Hepatocyte (in vitro differentiated cells): ENCODE results near the gene SLU7.

Experiments used
- CTCF ChIP-seq: fragments of 200-600 bp; sonication (generic); IDR thresholded peaks from 2 replicates; pipeline ENCODE4 v1.5.1; 2016; ENCODE audit warnings: antibody characterized with exemption, mild to moderate bottlenecking; ENCODE audit not compliant: poor library complexity
- EZH2 ChIP-seq: fragments of 200-600 bp; sonication (generic); IDR thresholded peaks from 2 replicates; pipeline ENCODE4 v1.6.1; 2016; ENCODE audit warnings: antibody characterized with exemption, mild to moderate bottlenecking, borderline replicate concordance

- no peak for TF ChIP-seq CTCF
- no peak for TF ChIP-seq EZH2
Measured at GRCh38 chr5:160352308-160352707, 66.6 kb downstream of the SLU7 start.
